Stimulated activated CD8-positive, alpha-beta memory T cell treated with anti-CD3 and anti-CD28 coated beads, Interleukin-7, amount 100 ng/mL, for 1 hour (primary cell): Measurements from ENCODE around the gene MCF2L2.

Experiments used
- DNase-seq, 2 donors: peaks; one replicate each; pipeline ENCODE4 v3.0.0-alpha.2; 2020; ENCODE audit warnings: low read depth in 2 of 2

The MCF2L2 gene

GRCh38 chr3:183369627-183370026 lies 58.8 kb downstream of the MCF2L2 start:
- no peak for DNase-seq

- no peak for DNase-seq
These were observed 59.3 kb downstream of the MCF2L2 start for GRCh38 chr3:183369117-183369516.

- no peak for DNase-seq
These were observed 67.3 kb downstream of the MCF2L2 start for GRCh38 chr3:183360971-183361624.

GRCh38 chr3:183359036-183359435 lies 69.4 kb downstream of the MCF2L2 start:
- no peak for DNase-seq

- no peak for DNase-seq
These were observed 70.8 kb downstream of the MCF2L2 start for GRCh38 chr3:183357564-183358079.

GRCh38 chr3:183356920-183357319 lies 71.5 kb downstream of the MCF2L2 start:
- DNase-seq: no peak

- DNase-seq: no peak
These were observed 73.5 kb downstream of the MCF2L2 start for GRCh38 chr3:183354874-183355273.

- DNase-seq: no peak
These were observed 74.0 kb downstream of the MCF2L2 start for GRCh38 chr3:183354325-183354831.

GRCh38 chr3:183353421-183353820 lies 75.0 kb downstream of the MCF2L2 start:
- no peak for DNase-seq

GRCh38 chr3:183350164-183350563 lies 78.3 kb downstream of the MCF2L2 start:
- DNase-seq: no peak

GRCh38 chr3:183349421-183350157 lies 78.8 kb downstream of the MCF2L2 start:
- no peak for DNase-seq

- DNase-seq: no peak
These were observed 85.6 kb downstream of the MCF2L2 start for GRCh38 chr3:183342824-183343223.

- DNase-seq: no peak
These were observed 86.7 kb downstream of the MCF2L2 start for GRCh38 chr3:183341545-183342288.

GRCh38 chr3:183340222-183340621 lies 88.2 kb downstream of the MCF2L2 start:
- no peak for DNase-seq

- DNase-seq: no peak
These were observed 88.8 kb downstream of the MCF2L2 start for GRCh38 chr3:183339461-183340086.

- DNase-seq: no peak
These were observed 89.9 kb downstream of the MCF2L2 start for GRCh38 chr3:183338520-183338919.

- no peak for DNase-seq
These were observed 95.9 kb downstream of the MCF2L2 start for GRCh38 chr3:183332487-183332886.

GRCh38 chr3:183331498-183331897 lies 96.9 kb downstream of the MCF2L2 start:
- no peak for DNase-seq

GRCh38 chr3:183330881-183331280 lies 97.5 kb downstream of the MCF2L2 start:
- DNase-seq: no peak

- no peak for DNase-seq
These were observed 98.9 kb downstream of the MCF2L2 start for GRCh38 chr3:183329543-183329942.

- DNase-seq: no peak
These were observed 99.6 kb downstream of the MCF2L2 start for GRCh38 chr3:183328823-183329222.

GRCh38 chr3:183328164-183328563 lies 100.3 kb downstream of the MCF2L2 start:
- no peak for DNase-seq
